Measurements from ENCODE around the gene MACROD2.

Gene MACROD2

DNA sequence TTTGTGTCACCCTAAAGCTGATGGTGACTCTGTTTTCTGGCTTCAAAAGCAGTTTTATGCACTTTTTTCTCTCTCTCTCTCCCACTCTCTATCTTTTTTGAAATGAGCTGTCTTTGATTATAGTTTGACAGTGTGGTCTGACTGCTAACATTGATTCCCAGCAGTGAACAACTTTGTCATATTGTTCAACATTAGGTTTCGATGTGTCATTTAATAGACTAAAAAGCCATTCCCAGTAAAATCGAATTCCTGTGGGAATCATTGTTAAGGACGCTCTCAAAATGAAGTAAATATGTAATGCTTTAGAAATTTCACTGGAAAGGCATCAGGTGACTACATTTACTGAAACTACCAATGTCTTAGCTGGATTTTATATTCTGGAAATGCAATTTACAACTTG, 412.0 kb downstream of the MACROD2 start:
- FAIRE-seq (no peak), DNase-seq (ENCODE audit: insufficient read length, low spot score) (no peak)
- no peak for TF ChIP-seq PAX5 (IDR thresholded peaks at IDR 0.05; ENCODE audit: insufficient read depth, low read length, severe bottlenecking)

GRCh38 chr20:14410869-14411555, 415.7 kb downstream of the MACROD2 start:
- DNase-seq (ENCODE audit: insufficient read length, low spot score) = no peak
- TF ChIP-seq POU2F2 (IDR thresholded peaks at IDR 0.05; ENCODE audit: low read depth, low read length) = no peak
- TF ChIP-seq POLR2A (IDR thresholded peaks at IDR 0.05; ENCODE audit: low read depth, low read length) = no peak
- no peak for TF ChIP-seq POLR2AphosphoS5 (IDR thresholded peaks at IDR 0.05; ENCODE audit: low read depth, low read length)
- no peak for TF ChIP-seq SPI1 (IDR thresholded peaks at IDR 0.05; ENCODE audit: low read depth, low read length)
- TF ChIP-seq PAX5 (IDR thresholded peaks at IDR 0.05; ENCODE audit: insufficient read depth, low read length, severe bottlenecking) = no peak
- TF ChIP-seq TAF1 (IDR thresholded peaks at IDR 0.05; ENCODE audit: low read depth, low read length) = no peak
- FAIRE-seq = no peak

GRCh38 chr20:14412065-14412681, 416.9 kb downstream of the MACROD2 start:
- FAIRE-seq = no peak
- no peak for TF ChIP-seq POU2F2 (IDR thresholded peaks at IDR 0.05; ENCODE audit: low read depth, low read length)
- TF ChIP-seq TAF1 (IDR thresholded peaks at IDR 0.05; ENCODE audit: low read depth, low read length) = no peak
- no peak for TF ChIP-seq POLR2A (IDR thresholded peaks at IDR 0.05; ENCODE audit: low read depth, low read length)
- no peak for TF ChIP-seq POLR2AphosphoS5 (IDR thresholded peaks at IDR 0.05; ENCODE audit: low read depth, low read length)
- TF ChIP-seq SPI1 (IDR thresholded peaks at IDR 0.05; ENCODE audit: low read depth, low read length) = no peak
- TF ChIP-seq PAX5 (IDR thresholded peaks at IDR 0.05; ENCODE audit: insufficient read depth, low read length, severe bottlenecking) = no peak
- DNase-seq (ENCODE audit: insufficient read length, low spot score) = no peak

GRCh38 chr20:14413835-14414234, 418.5 kb downstream of the MACROD2 start:
- FAIRE-seq = no peak
- DNase-seq (ENCODE audit: insufficient read length, low spot score) = no peak
- TF ChIP-seq POLR2A (IDR thresholded peaks at IDR 0.05; ENCODE audit: low read depth, low read length) (no peak), PAX5 (IDR thresholded peaks at IDR 0.05; ENCODE audit: insufficient read depth, low read length, severe bottlenecking) (no peak), SPI1 (IDR thresholded peaks at IDR 0.05; ENCODE audit: low read depth, low read length) (no peak), POLR2AphosphoS5 (IDR thresholded peaks at IDR 0.05; ENCODE audit: low read depth, low read length) (no peak), TAF1 (IDR thresholded peaks at IDR 0.05; ENCODE audit: low read depth, low read length) (no peak)

DNA sequence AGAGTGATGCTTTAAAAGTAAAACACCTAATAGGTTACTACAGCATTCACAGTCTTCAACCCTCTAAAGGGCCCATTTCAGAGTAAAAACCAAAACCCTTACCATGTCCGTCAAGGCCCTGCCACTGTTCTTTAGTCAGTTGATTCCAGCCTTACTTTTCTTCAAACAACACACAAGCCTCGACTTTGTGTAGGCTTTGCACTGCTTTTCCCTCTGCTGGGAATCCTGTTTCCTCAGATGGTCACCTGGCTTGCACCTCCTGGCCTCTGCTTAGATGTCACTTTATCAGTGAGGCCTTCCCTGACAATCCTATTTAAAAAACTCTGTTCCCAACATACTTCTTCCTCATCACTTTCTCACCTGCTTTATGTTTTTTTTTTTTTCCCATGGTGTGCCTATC, 419.2 kb downstream of the MACROD2 start:
- FAIRE-seq (no peak), DNase-seq (ENCODE audit: insufficient read length, low spot score) (no peak)
- no peak for TF ChIP-seq POLR2A (IDR thresholded peaks at IDR 0.05; ENCODE audit: low read depth, low read length)

GRCh38 chr20:14415467-14415866, 420.2 kb downstream of the MACROD2 start:
- FAIRE-seq = no peak
- DNase-seq (ENCODE audit: insufficient read length, low spot score) = no peak
- TF ChIP-seq POLR2AphosphoS5 (IDR thresholded peaks at IDR 0.05; ENCODE audit: low read depth, low read length) (no peak), POU2F2 (IDR thresholded peaks at IDR 0.05; ENCODE audit: low read depth, low read length) (no peak), TAF1 (IDR thresholded peaks at IDR 0.05; ENCODE audit: low read depth, low read length) (no peak), PAX5 (IDR thresholded peaks at IDR 0.05; ENCODE audit: insufficient read depth, low read length, severe bottlenecking) (no peak), POLR2A (IDR thresholded peaks at IDR 0.05; ENCODE audit: low read depth, low read length) (no peak), SPI1 (IDR thresholded peaks at IDR 0.05; ENCODE audit: low read depth, low read length) (no peak)

DNA sequence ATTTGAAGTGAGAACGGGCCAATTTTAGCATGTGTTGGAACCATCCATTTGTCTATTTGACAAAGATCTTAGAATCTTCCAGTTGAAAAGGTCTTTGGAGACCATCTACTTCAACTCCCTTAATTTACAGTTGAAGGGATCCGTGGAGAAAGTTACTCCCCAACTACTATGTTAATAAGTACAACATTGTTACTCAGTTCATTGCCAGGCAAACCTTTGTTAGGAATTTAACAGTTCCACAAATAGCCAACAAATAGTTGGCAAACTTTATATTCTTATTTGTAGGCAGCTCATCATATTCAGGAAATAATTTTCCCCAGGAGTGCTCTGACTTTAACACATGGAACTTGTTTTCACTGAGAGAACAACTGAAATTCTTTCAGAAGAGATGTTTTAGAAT, 423.1 kb downstream of the MACROD2 start:
- DNase-seq (ENCODE audit: insufficient read length, low spot score) = no peak
- no peak for TF ChIP-seq POLR2A (IDR thresholded peaks at IDR 0.05; ENCODE audit: low read depth, low read length)
- TF ChIP-seq POU2F2 (IDR thresholded peaks at IDR 0.05; ENCODE audit: low read depth, low read length) = no peak
- TF ChIP-seq POLR2AphosphoS5 (IDR thresholded peaks at IDR 0.05; ENCODE audit: low read depth, low read length) = no peak
- no peak for TF ChIP-seq TAF1 (IDR thresholded peaks at IDR 0.05; ENCODE audit: low read depth, low read length)
- no peak for TF ChIP-seq SPI1 (IDR thresholded peaks at IDR 0.05; ENCODE audit: low read depth, low read length)
- FAIRE-seq = no peak

- no peak for FAIRE-seq
- DNase-seq (ENCODE audit: insufficient read length, low spot score) = no peak
- no peak for TF ChIP-seq SPI1 (IDR thresholded peaks at IDR 0.05; ENCODE audit: low read depth, low read length)
- TF ChIP-seq PAX5 (IDR thresholded peaks at IDR 0.05; ENCODE audit: insufficient read depth, low read length, severe bottlenecking) = no peak
- no peak for TF ChIP-seq POU2F2 (IDR thresholded peaks at IDR 0.05; ENCODE audit: low read depth, low read length)
- no peak for TF ChIP-seq TAF1 (IDR thresholded peaks at IDR 0.05; ENCODE audit: low read depth, low read length)
- no peak for TF ChIP-seq POLR2A (IDR thresholded peaks at IDR 0.05; ENCODE audit: low read depth, low read length)
- TF ChIP-seq POLR2AphosphoS5 (IDR thresholded peaks at IDR 0.05; ENCODE audit: low read depth, low read length) = no peak
Measured at GRCh38 chr20:14422892-14423291, 427.6 kb downstream of the MACROD2 start.

- no peak for FAIRE-seq
- TF ChIP-seq SPI1 (IDR thresholded peaks at IDR 0.05; ENCODE audit: low read depth, low read length) (peak; percentile 81), POLR2A (IDR thresholded peaks at IDR 0.05; ENCODE audit: low read depth, low read length) (no peak)
- no peak for DNase-seq (ENCODE audit: insufficient read length, low spot score)
Measured at GRCh38 chr20:14431568-14431967, 436.3 kb downstream of the MACROD2 start.

DNA sequence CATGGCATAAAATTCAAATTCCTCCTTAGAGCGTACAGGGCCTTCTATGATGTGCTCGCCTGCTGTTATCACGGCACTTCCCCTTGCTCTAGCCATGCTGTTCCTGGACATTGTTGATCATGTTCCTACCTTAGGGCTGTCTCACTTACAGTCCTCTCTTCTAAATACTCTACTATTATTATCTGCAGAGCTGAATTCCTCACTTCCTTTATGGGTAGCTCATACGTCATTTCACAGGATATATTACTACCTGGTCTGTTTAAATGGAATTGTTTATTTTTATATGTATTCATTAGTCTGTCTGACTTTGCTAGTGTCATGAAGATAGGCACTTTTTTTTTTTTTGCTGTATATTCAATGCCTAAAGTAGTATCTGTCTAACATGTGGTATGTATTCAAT, 436.8 kb downstream of the MACROD2 start:
- FAIRE-seq (no peak), DNase-seq (ENCODE audit: insufficient read length, low spot score) (no peak)
- TF ChIP-seq POLR2AphosphoS5 (IDR thresholded peaks at IDR 0.05; ENCODE audit: low read depth, low read length) (no peak), TAF1 (IDR thresholded peaks at IDR 0.05; ENCODE audit: low read depth, low read length) (no peak), POU2F2 (IDR thresholded peaks at IDR 0.05; ENCODE audit: low read depth, low read length) (no peak), PAX5 (IDR thresholded peaks at IDR 0.05; ENCODE audit: insufficient read depth, low read length, severe bottlenecking) (no peak), SPI1 (IDR thresholded peaks at IDR 0.05; ENCODE audit: low read depth, low read length) (no peak), POLR2A (IDR thresholded peaks at IDR 0.05; ENCODE audit: low read depth, low read length) (no peak)
